AG09319 (cell line): ENCODE results near the gene PGM2L1.

Experiments
- DNase-seq: peaks from one replicate; pipeline ENCODE4 v3.0.0-alpha.2; 2010; ENCODE audit warnings: low read depth; ENCODE audit errors: extremely low read depth
- TF ChIP-seq, protein P1 (sequence below): IDR thresholded peaks from 2 replicates; pipeline ENCODE4 v1.5.1; 2011; ENCODE audit warnings: low read depth, mild to moderate bottlenecking, inconsistent platforms, low read length, moderate library complexity

Gene PGM2L1

DNA sequence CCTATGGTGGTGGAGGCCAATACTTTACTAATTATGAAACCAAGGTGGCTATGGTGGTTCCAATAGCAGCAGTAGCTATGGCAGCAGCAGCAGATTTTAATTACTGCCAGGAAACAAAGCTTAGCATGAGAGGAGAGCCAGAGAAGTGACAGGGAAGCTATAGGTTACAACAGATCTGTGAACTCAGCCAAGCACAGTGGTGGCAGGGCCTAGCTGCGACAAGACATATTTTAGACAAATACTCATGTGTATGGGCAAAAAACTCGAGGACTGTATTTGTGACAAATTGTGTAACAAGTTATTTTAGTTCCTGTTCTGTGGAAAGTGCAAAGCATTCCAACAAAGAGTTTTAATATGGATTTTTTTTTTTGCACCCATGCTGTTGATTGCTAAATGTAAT lies 42.6 kb downstream of the PGM2L1 start:
- TF ChIP-seq, protein P1, sequence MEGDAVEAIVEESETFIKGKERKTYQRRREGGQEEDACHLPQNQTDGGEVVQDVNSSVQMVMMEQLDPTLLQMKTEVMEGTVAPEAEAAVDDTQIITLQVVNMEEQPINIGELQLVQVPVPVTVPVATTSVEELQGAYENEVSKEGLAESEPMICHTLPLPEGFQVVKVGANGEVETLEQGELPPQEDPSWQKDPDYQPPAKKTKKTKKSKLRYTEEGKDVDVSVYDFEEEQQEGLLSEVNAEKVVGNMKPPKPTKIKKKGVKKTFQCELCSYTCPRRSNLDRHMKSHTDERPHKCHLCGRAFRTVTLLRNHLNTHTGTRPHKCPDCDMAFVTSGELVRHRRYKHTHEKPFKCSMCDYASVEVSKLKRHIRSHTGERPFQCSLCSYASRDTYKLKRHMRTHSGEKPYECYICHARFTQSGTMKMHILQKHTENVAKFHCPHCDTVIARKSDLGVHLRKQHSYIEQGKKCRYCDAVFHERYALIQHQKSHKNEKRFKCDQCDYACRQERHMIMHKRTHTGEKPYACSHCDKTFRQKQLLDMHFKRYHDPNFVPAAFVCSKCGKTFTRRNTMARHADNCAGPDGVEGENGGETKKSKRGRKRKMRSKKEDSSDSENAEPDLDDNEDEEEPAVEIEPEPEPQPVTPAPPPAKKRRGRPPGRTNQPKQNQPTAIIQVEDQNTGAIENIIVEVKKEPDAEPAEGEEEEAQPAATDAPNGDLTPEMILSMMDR, result no peak
- no peak for DNase-seq

DNA sequence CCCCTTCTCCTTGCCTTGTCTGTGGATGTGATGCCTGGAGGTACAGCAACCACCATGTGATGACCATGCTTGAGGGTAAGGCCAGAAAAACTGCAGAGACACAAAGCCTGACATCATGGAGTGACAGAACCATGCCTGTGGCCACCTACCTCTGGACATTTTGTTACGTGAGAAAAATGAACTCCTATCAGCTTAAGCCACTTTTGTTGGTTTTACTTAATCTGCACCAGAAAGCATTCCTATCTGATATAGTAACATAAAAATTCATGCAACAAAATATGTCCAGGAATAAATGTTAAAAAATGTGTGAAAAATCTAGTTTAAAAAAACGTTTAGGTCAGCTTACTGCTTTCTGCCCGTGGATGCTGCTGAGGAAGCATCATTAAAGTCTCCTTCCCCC lies 44.2 kb downstream of the PGM2L1 start:
- TF ChIP-seq, protein P1, result no peak
- no peak for DNase-seq

DNA sequence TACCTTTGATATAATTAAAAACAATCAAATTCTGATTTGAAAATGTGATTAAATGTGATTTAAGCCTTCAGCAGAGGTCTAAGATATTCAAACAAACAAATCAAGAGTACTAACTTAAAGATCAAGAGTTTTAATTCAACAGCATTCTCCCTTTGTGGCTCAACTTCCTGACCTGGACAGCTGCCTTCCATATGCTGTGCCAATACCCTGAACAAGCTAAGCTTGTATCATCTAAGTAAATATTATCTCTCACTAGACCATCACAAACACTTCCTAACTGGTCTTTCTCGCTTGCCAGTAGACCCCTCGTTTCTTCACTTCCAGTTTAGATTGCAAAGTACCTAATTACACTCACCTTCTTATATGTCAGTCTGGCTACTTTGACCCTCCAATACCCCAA lies 50.9 kb downstream of the PGM2L1 start:
- TF ChIP-seq, protein P1, result no peak

DNA sequence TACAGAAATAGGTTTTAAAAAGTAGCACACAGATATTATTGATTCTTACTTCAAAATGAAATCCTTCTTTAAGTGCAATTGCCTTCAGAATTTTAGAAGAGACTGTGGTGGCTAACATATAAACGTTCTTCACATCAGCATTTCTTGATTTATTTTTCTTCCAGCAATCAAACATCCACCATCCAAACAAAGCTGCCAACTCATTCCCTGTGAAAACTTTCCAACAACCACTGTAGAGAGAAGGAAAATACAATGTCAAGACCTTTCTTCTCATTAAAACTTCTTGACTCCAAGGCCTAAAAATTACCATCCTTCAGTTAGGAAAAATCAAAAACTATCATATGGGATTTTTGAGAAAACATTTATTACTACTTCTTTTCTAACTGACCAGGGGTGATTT lies 52.8 kb downstream of the PGM2L1 start:
- DNase-seq, result no peak
- TF ChIP-seq, protein P1, result no peak

More for the DNA sequence above, 50.9 kb downstream of the PGM2L1 start:
- no peak for DNase-seq

DNA sequence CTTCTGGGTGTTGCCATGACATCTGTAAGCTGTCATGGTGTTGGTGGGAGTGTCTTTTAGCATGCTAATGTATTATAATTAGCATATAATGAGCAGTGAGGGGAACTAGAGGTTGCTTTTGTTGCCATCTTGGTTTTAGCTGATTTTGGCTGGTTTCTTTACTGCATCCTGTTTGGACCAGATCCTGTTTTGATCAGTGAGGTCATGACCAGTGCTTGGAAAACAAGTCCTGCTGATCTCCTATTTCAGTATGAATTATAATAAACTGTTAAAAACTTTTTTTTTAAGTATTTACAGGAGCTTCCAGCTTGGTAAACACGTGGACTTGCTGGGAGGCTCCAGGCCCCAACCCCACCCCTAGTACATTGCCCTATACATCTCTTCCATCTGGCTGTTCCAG lies 56.3 kb downstream of the PGM2L1 start:
- TF ChIP-seq, protein P1, result no peak
- DNase-seq, result no peak

DNA sequence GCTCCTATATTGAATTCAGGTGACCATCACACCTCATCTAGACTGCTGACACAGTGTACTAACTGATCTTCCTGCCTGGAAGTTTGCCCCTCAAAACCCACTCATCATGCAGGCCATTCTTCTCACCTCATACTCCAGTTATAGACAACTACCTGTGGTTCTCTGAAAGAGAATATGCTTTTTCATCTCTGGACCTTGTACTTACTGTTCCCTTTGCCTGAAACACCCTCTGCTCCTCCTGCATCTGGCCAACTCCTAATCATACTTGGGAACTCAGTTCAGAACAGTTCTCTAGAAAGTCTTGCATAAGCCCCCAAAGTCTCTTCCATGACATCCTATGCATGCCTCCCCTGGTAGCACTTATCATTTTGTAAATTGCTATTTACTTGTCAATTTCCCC lies 58.6 kb downstream of the PGM2L1 start:
- no peak for DNase-seq
- TF ChIP-seq, protein P1, result no peak

DNA sequence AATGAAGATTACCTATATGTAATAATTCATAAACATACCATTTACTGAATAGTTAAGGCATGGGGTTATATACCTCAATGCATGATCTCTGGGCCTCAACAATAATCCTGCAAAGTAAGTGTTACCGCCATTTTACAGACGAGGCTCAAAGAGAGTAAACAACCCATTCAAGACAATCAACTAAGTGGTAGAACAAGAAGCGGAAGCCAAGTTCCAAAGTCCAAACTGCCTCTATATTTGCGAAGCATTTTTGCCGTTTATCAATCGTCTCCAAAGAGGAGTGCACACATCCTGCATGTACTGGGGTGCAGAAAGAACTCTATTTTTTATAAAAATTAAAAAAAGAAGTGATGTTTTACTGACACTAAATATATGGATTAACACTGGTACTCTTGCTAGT lies 59.3 kb downstream of the PGM2L1 start:
- DNase-seq, result no peak
- TF ChIP-seq, protein P1, result no peak
